GM21737 (cell line): ENCODE data around the gene GJC2.

Experiments
- ATAC-seq: cut with Tn5 transposase; IDR thresholded peaks from one replicate; pipeline ENCODE4 v1.9.1; 2021; ENCODE audit warnings: mild to moderate bottlenecking, moderate library complexity; ENCODE audit not compliant: unreplicated experiment

GJC2 gene

DNA sequence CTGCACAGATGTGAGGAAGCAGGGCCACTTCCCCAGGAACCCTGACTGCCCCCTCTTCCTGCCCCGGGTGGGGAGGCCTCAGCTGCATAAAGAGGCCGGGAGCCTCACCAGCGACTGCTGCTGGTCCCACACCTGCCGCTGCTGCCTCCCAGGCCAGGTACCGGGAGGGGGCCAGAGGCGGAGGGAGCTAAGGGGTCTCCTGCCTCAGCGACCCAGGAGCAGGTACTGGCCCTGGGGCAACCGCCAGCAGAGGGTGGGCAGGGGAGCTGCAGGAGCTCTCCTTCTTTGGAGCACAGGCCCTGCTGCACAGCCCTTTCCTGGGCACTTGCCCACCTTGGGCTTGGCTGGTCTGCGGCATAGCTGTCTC lies 6.8 kb downstream of the GJC2 start:
- no peak for ATAC-seq

DNA sequence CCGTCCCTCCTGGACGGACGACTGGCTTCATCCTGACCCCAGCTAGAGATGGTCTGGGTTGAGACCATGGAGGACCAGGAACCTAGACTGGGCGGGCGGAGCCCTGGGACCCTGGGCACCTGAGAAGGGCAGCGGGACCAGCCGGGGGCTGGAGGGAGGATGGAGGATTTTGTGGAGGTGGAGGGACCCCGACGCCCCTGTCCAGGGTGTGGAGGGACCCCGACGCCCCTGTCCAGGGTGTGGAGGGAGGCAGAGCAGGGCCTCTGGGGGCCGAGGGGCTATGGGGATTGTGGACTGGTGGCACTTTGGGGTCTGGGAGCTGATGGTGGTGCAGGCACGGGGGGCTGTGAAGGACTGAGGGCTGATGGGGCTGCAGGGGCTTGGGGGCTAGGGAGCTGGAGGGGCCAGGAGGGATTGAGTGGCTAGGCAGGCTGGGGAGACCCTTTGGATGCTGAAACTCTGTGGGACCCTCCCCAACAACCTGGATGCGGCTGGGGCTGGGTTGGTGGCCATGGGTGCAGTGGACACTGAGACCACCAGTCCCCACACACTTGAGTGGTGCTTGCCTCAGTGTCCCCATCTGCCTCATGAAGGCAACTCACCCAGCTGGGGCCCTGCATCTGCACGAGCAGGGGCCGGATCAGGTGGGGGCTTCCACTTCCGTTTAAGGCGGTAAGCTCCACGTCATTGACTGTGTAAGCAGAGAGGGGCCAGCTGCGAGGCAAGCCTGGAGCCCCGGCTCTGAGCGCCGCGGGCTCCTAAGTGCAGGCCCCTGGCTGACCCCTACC lies 7.4 kb downstream of the GJC2 start:
- no peak for ATAC-seq

DNA sequence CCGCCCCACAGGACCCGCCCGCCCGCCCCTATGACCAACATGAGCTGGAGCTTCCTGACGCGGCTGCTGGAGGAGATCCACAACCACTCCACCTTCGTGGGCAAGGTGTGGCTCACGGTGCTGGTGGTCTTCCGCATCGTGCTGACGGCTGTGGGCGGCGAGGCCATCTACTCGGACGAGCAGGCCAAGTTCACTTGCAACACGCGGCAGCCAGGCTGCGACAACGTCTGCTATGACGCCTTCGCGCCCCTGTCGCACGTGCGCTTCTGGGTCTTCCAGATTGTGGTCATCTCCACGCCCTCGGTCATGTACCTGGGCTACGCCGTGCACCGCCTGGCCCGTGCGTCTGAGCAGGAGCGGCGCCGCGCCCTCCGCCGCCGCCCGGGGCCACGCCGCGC lies 8.0 kb downstream of the GJC2 start:
- no peak for ATAC-seq

DNA sequence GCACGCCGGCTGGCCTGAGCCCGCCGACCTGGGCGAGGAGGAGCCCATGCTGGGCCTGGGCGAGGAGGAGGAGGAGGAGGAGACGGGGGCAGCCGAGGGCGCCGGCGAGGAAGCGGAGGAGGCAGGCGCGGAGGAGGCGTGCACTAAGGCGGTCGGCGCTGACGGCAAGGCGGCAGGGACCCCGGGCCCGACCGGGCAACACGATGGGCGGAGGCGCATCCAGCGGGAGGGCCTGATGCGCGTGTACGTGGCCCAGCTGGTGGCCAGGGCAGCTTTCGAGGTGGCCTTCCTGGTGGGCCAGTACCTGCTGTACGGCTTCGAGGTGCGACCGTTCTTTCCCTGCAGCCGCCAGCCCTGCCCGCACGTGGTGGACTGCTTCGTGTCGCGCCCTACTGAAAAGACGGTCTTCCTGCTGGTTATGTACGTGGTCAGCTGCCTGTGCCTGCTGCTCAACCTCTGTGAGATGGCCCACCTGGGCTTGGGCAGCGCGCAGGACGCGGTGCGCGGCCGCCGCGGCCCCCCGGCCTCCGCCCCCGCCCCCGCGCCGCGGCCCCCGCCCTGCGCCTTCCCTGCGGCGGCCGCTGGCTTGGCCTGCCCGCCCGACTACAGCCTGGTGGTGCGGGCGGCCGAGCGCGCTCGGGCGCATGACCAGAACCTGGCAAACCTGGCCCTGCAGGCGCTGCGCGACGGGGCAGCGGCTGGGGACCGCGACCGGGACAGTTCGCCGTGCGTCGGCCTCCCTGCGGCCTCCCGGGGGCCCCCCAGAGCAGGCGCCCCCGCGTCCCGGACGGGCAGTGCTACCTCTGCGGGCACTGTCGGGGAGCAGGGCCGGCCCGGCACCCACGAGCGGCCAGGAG lies 8.6 kb downstream of the GJC2 start:
- ATAC-seq, result no peak

DNA sequence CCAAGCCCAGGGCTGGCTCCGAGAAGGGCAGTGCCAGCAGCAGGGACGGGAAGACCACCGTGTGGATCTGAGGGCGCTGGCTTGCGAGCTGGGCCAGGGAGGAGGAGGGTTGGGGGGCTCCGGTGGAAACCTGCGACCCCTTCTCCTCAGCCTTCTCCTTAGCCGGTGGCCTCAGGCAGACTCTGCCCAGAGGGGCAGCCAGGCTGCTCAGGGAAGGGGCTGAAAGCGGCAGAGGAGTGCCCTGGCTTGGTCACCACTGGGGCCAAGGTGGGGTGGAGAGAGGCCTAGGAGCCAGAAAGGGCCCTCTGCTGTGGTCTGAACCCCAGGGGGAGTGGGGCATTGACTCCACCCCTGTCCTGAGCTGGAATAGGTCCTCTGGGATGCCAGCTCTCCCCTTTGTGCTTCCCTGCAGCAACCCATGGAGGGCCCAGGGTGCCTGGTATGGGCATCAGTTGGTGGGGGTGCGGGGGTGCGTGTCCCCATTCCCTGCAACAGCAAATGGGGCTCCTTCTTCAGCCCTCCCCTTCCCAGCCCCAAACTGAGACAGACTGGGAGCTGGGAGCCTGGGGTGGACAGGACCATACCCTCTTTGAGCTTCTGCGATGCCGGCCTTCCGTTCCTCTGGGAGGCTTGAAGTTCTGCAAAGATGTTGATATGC lies 9.4 kb downstream of the GJC2 start:
- ATAC-seq, result no peak

DNA sequence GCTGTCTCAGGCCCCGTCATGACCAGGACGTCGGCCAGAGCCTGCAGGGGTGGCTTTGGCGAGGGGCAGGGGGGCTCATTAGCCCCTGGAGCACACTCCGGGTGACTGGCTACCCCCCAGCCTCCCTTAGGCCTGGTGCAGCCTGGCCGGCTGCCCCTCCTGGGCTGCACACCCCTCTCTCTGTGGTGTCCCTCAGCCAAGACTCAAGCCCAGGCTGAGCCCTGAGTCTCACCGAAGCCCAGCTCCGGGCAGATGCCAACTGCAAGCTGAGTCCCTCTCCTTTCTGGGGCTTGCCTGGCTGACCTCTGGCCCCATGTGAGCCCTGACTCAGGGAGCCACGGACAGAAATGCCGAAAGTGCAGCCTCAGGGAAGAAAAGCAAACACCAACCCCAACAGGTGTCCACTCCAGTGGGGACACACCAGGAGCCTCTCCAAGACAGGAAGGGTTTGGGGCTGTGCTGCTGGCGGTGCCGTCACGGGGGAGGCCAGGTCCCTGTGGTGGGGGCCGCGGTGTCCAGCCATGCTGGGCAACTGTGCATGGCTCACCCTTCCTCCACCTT lies 10.6 kb downstream of the GJC2 start:
- ATAC-seq, result no peak

DNA sequence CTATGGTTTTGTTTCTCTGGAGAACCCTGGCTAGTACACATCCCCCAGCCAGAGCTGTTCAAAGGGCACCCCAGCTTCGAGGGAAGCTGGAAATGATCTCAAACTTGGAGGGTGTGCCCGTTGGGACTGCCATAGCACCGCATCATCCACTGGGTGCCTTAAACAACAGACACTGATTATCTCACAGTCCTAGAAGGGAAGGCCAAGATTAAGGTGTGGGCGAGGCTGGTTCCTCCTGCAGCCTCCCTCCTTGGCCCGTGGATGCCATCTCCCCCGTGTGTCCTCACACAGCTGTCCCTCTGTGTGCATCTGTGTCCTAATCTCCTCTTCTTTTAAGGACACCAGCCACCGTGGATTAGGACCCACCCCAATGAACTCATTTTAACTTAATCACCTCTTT lies 11.6 kb downstream of the GJC2 start:
- no peak for ATAC-seq

DNA sequence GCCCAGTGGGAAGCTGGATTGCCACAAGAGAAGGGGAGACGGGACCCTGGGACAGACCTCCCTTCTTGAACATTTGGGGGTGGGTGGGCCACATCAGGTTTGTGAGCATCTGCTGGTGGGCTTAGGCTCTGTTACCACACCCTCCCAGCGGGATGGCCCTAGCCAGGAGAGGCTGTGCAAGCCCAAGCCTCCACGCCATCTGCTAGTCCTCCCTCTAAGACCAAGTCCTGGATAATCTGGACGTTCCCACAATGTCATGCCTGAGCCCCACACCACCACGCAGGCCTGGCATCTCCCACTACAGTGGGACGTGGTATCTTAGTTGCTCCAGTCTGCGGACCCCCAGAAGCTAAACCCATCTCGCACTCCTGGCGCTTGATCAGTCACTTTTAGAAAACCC lies 12.1 kb downstream of the GJC2 start:
- no peak for ATAC-seq

DNA sequence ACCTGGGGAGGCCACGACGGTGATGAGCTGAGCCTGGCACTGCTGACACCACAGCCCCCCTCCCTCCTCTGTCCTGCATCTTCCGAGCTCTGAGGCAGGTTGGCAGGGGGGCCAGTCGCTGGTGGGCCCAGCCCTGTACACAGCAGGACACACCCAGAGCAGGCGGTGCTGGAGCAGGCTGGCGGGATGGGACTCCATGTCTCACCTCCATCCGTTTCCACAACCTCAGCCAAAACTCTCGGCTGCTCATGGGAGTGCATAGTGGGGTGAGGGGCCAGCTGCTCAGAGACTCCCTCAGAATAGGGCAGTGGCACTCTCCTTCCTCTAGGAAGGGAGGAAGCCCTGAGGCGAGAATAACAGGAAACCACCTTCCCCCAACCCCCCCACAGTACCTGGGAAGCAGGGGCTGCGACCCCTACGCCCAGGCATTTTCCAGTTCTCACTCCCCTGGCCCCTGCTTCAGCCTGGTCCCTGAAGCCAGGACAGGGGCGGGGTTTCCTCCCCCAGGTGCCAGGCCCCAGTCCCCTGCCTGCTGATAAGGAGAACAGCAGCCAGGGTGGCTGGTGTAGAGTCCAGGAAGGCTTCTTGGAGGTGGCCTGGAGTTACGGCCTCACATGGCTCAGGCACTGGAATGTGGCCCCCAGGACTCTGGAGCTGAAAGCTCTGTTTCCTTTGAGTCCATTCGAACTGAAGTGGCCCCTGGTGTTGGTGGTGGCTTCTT lies 12.7 kb downstream of the GJC2 start:
- ATAC-seq, result no peak

DNA sequence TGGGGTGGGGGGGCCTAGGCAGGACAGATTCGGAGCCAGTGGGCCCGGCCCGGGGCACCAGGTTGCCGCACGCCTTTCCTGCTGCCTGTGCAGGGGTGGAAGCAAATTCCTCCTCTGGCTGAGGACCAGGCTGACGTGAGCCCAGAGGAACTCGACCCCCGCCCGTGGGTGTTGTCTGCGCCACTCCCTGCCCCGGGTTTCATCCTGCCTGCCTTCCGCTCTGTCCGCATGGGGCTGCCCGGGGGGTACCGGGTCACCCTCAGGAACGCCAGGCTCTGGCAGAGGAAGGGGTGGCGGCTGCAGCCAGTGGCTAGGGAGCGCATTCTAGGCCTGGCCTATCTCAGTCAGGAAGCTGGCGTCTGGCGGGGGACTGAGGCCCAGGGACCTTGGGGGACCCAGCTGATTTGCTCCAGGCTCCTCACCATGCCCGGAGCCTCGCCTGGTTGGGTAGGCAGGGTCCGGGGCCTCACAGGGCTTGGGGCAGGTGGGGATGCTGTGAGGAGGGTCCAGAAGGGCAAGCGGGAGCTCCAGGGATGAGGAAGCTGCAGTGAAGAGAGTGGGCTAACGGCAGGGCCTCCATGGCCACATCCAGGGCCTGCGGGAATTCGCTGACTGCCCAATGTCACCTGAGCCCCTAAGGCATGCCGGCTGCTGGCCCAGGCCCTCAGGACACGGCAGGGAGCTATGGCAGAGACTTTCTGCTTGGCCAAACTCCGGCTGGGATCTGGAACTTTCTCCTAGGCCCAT lies 13.4 kb downstream of the GJC2 start:
- no peak for ATAC-seq

DNA sequence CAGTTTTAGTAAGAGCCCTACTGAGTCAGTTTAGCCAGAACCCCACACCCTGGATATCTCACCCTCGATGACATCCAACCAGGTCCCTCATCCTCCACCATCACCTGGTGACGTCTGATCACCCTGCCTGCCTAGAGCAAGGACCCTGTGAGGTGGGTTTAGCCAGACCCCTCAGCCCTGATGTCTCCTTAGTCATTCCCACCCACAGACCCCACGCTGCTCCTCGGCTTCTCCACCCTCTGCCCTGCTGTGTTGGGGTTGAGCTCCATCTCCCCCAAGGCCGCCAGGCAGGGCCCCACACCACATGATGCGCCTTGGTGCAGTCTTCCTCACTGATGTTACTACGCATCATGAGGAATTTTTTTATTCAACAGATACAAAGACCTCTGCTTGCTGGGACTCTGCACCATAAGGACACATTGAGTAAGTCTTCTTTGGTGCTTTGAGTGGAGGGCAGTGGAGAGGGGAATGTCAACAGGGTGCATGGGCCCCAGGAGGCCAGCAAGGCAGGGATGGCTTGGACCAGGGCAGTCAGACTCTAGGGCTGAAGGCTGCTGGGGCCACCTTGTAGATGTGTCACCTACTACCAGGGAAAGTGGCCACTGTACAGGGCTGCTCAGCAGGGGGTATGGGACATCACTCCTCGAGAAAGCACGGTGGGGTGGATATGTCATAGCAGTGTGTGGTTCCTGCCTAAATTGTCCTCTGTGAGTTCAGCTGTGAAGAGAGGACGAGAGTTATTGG lies 14.2 kb downstream of the GJC2 start:
- no peak for ATAC-seq

DNA sequence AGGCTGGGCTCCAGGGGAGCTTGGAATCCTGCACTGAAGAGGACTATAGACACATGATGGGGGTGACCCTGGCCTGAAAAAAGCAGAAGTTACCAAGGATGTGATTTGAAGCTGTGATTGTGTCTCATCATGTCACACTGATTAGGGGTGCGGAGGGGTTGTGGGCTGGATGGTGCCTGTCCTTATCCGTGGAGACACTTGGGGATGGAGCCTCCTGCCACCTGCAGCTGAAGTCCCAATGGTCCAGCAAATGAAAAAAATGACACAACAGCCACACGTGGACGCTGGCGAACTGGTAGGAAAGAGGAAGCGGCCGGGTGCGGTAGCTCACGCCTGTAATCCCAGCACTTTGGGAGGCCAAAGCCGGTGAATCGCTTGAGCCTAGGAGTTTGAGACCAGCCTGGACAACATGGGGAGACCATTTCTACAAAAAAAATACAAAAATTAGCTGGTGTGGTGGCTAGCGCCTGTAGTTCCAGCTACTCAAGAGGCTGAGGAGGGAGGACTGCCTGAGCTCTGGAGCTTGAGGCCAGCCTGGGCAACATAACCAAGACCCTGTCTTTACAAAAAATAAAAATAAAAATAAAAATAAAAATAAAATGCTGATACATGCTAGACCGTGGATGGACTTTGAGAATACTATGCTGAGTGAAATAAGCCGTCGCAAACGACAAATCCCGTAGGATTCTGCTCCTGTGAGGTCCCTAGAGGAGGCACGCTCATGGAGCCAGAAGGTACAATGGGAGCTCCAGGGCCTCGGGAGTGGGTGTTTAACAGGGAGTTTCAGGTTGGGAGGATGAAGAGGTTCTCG lies 15.0 kb downstream of the GJC2 start:
- no peak for ATAC-seq

DNA sequence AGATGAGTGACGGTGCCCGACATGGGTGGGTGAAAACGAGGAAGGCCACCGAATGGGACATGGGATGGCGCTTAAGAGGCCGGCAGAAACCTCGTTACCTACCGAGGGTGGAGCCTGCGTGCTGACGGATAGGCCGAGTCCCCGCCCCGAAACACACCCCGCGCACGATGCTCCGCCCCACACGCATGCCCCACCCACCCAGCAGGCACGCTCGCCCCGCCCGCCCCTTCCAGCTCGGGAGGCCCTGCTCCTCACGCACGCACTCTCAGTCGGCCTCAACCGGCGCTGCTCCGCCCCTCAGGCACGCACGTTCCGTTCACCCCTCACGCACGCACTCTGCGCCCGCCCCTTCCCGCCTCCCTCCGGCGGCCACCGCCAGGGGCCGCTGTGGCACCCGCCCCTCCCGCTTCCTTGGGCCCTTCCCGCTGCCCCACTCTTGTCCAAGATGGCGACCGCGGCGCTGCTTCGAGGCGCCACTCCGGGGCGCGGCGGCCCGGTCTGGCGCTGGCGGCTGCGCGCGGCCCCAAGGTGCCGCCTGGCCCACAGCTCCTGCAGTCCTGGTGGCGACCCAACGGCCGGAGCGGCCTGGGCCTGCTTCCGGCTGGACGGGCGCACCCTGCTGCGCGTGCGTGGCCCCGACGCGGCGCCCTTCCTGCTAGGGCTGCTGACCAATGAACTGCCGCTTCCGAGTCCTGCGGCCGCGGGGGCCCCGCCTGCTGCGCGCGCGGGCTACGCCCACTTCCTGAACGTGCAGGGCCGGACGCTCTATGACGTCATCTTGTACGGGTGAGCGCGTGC lies 15.8 kb downstream of the GJC2 start, which contains the start of gene IBA57:
Gene IBA57 (plus strand): TSS at position 433 of the 798 bp plus-strand sequence. CDS start 13 bp downstream, at position 446.
- peak; percentile 80 for ATAC-seq

DNA sequence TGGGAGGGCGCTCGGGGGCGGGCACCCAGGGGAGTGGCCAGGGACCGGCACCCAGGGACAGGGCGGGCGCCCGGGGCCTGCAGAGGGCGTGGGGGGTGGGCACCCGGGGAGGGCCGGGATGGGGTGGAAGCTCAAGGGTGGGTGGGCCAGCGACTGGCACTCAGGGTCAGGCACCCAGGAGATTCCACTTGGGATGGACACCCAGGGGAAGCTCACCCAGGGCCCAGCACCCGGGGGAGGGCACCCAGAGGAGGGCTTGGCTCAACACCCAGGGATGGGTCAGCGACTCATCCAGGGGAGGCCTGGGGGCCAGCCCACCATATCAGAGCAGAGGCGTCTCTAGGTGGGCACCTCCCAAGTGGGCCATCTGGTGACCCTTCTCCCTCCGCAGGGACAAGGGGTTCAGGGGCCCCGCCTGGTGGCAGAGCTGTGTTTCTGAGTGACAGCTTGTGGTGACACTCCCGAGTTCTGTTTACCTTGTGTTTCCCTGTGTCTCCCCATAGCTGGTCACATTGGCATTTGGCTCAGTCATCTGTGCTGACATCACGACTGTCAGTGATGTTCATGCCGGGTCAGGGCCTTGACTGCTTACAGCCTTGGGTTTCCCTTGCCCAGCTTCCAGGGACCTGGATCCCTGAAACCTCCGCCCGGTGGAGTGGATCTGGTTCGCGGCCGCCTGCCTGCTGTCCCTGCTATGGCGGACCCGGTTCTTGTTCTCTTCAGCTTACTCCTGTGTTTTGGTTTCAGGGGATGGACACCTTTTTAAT lies 16.6 kb downstream of the GJC2 start:
- ATAC-seq, result peak; percentile 8

DNA sequence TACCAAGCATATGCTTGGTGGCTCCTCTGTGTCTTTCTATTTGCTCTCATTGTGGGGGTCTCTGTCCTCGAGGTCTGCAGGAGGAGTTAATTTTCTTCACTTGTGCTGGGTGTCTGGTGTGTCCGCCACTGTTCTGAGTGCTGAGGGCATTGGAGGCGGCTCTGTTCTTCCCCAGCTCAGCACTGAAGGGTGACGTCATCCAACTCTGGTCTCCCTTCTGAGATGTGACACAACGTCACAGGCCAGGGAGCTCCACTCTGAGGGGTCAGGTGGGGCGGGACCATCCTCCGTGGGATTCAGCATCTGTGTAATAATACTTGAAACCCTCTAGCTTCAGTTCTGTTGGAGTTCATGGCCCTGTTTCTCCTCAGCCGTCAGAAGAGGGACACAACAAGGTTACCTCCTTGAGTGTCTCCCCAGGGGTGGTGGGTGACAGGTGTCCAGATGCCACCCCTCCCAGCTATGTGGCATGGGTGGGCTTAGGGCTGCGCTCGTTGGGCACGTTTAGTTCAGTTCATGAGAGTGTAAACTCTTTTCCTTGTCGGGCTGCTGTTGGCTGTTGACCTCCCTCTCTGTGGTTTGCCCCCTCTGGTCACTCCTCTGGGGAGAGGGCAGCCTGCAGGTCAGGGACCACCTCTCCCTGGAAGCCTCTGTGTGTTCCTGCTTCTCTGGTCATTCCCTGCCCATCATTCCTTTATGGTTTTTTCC lies 19.0 kb downstream of the GJC2 start:
- ATAC-seq, result no peak

DNA sequence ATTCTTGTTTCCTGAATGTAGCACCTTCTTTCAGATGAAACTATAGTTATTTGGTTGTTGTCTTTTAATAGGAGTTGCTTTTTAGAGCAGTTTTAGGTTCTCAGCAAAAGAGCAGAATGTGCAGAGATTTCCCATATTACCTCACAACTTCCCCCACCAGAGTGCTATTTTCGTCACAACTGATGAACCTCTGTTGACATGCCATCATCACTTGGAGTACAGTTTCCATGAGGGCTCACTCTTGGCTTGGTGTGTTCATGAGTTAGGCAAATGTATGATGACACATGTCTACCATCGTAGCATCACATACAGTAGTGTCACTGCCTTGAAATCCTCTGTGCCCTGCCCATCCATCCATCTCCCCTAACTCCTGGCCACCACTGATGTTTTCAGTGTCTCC lies 19.6 kb downstream of the GJC2 start:
- no peak for ATAC-seq
